MM.1S (cell line): Measurements from ENCODE around the gene ARHGAP27.

ENCODE experiments used
- CTCF ChIP-seq: fragments of 300-600 bp; sonication (generic); IDR thresholded peaks from 2 replicates; pipeline ENCODE4 v1.5.1; 2016; ENCODE audit warnings: antibody characterized with exemption, low read length, mixed read lengths
- EZH2 ChIP-seq: fragments of 300-600 bp; sonication (generic); optimal IDR thresholded peaks from 2 replicates; pipeline ENCODE3; 2017; ENCODE audit warnings: low read depth, mild to moderate bottlenecking, antibody characterized with exemption, low read length, mixed read lengths
- EZH2phosphoT487 ChIP-seq: fragments of 300-600 bp; sonication (generic); IDR thresholded peaks from 2 replicates; pipeline ENCODE4 v1.6.1; 2018; ENCODE audit warnings: antibody characterized with exemption, low read length

GRCh38 chr17:45437465-45438283 is 5.0 kb upstream of the ARHGAP27 start:
- no peak for TF ChIP-seq CTCF
- TF ChIP-seq EZH2 = no peak
- no peak for TF ChIP-seq EZH2phosphoT487
